Head of caudate nucleus (tissue), 42 donors: ENCODE data around the gene DCST2.

Source experiments
- DNase-seq, 42 donors: peaks; one replicate each; pipeline versions ENCODE4 v3.0.0 to v3.0.0-alpha.2; 2020 to 2021; ENCODE audit warnings: mixed read lengths in 7 of 42
- intact Hi-C: fragments of 100-400 bp; cut with DNase I; formaldehyde crosslinking; loops from one replicate; pipeline ENCODE4 v1.15.0; 2022

DCST2 gene

DNA sequence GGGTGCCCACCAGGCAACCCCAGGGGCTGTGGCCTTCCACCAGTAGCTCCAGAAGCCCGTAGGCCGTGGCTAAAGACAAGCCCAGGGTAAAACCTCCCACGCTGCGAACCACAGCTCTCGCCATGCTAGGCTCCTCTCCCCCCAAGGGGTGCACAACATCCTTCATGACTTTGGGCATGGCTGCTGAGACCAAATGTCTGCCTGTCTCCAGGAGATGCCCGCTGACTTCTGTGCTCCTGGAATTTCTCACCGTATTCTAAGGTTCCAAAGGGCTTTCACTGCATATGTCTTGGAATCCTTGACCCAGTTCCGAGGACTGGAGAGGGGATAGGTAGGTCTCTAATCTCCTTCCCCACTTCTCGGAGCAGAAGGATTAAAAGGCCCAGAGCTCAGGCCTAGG is at the start of gene DCST2, which contains the start of gene DCST1:
TSS of gene DCST2 (minus strand) at position 258 of the 400 bp plus-strand sequence. CDS start at position 178, 80 bp downstream.
TSS of gene DCST1 (plus strand) at position 301 of the 400 bp plus-strand sequence. CDS start 213 bp downstream, outside the sequence.
- DNase-seq = no peak
- intact Hi-C loops = no loop called here

- no peak for DNase-seq
- intact Hi-C loops = no loop called here
Observed at GRCh38 chr1:155083052-155083541, 49.5 kb upstream of the DCST2 start.

- DNase-seq = peak in 23 of 42 donors; percentile 31 to 78 (median 54)
- intact Hi-C loops = no loop called here
Observed at GRCh38 chr1:155082301-155083051, 48.9 kb upstream of the DCST2 start.

GRCh38 chr1:155081472-155082300 is 48.1 kb upstream of the DCST2 start:
- DNase-seq = peak in 28 of 42 donors; percentile 19 to 75 (median 54)
- intact Hi-C loops = no loop called here

GRCh38 chr1:155080312-155081228 is 47.0 kb upstream of the DCST2 start:
- peak in 22 of 42 donors; percentile 25 to 61 (median 46) for DNase-seq
- intact Hi-C loops = no loop called here

- intact Hi-C loops = no loop called here
- DNase-seq = peak in 13 of 42 donors; percentile 19 to 58 (median 37)
Observed at GRCh38 chr1:155079487-155080311, 46.1 kb upstream of the DCST2 start.

GRCh38 chr1:155079210-155079486 is 45.6 kb upstream of the DCST2 start:
- DNase-seq = no peak
- intact Hi-C loops = no loop called here

DNA sequence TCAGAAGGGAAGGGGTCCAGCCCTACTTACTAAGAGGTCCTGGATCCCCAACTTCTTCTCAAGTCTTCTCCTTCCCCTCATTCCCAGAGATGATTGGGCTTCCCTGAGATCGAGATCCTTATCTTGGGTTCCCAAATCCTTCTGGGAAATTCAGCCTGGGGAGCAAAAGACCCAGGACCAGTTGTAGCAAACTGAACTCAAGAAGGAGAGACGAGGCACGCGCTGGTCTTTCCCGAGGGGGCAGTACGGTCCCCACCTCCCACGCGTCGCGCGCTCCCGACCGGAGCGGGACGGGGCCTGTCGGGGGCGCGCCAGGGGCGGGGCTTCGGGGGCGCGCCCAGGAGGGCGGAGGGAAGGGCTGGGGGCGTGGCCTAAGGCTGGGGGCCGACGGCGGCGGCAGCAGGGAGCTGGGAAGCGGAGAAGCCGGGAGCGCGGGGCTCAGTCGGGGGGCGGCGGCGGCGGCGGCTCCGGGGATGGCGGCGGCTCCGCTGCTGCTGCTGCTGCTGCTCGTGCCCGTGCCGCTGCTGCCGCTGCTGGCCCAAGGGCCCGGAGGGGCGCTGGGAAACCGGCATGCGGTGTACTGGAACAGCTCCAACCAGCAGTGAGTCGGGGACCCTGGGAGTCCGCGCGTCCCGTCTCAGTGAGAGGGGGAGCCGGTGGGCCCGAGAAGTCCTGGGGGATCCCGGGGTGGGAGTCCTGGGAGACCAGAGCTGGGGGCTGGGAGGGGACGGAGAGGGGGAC is 45.1 kb upstream of the DCST2 start, which contains the start of gene EFNA3:
TSS of gene EFNA3 (plus strand) at position 369 of the 741 bp plus-strand sequence. CDS start at position 474, 105 bp downstream.
- intact Hi-C loops = no loop called here
- peak in 41 of 42 donors; percentile 60 to 93 (median 86) for DNase-seq

GRCh38 chr1:155077758-155078445 is 44.3 kb upstream of the DCST2 start:
- intact Hi-C loops = no loop called here
- DNase-seq = no peak

DNA sequence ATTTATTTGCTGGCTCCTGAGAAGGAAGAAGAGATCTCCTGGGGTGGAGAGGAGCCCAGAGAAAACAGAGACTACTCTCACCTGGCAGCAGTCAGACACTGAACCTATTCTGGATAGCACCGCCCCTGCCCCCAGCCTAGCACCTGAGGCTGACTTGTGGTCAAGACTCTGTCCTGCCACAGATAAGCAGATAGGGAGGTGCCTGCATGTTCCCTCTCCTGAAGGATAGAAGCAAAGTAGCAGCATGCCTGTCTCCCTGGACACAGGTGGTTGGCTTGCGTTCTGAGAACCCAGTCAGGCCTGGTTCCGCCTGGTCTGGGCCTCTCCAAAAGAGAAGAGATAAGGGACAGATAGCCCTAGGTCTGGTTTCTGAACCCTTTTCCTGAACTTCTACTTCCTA is 43.8 kb upstream of the DCST2 start:
- DNase-seq = no peak
- intact Hi-C loops = no loop called here

- no peak for DNase-seq
- intact Hi-C loops = no loop called here
Observed at GRCh38 chr1:155076371-155076770, 42.8 kb upstream of the DCST2 start.

DNA sequence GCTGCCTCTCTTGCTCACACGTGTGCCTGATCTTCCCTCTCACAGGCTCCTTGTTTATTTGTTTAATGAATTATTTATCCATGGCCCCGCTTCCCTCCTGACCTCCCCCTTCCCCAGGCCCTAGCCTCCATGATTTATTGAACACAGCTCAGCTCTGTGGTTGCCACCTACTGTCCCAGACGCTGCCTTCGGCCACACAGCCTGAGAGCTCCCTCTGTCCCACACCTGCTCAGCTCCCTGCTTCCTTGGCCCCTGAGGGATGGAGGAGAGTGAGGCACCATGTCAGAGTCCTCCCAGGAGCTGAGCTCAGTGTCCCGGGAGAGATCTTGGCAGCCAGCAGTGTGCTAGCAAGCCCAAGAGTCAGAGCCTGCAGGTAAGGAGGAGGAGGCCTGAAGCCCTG is 42.0 kb upstream of the DCST2 start:
- intact Hi-C loops = no loop called here
- DNase-seq = no peak

DNA sequence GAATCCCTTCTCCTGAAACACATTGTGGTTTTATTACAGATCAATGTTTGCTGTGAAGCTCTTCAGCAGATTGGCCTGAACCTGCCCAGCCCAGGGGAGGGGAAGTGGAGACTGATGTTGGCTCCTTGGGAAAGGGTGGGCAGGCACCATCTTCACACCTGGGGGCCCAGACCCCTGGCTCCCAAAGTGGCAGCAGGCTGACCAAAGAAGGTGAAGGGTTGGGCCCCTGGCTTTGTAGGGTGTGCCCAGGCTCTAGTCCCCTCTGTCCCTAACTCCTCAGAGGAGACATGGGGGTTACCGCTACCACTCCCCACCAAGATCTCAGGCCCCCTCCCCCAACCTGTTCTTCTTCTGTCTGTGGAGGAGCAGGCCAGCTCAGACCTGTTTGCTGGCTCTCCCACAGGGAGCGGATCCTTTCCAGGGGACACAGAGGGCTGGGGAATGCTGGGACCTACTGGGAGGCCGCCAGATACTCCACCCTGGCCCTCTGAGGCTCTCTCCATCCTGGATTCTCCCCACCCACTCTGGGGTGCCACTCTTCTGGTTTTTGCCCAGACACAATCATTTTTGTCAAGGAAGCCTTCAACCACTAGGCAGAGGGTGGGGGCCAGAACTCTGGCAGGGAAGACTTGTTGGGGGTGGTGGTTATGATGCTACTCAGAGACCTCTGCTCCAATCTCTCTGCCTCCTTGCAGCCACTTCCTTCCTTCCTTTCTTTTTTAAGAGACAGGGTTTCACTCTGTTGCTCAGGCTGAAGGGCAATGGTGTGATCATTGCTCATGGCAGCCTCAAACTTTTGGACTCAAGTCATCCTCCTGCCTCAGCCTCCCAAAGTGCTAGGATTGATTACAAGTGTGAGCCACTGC is 40.0 kb upstream of the DCST2 start:
- intact Hi-C loops = no loop called here
- DNase-seq = no peak

GRCh38 chr1:155072531-155073289 is 39.1 kb upstream of the DCST2 start:
- intact Hi-C loops = no loop called here
- no peak for DNase-seq

DNA sequence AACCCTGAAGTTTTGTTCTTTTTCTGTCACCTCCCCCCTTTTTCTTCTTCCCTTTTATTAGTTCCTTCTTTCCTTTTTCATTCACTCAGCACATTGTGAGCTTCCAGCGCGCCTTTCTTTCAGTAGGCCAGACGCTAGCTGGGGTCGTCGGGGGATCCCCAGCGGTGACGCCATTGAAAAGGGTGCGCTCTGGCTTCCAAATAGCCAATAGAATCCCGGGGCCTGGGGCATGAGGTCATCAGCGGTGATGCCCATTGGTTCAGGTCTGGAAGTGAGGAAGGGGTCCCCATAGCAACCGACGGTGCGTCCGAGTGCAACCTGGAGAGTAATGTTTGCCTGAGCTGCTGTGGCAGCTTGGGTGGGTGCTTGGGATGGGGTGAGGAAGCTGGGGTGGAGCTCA is 38.1 kb upstream of the DCST2 start:
- intact Hi-C loops = no loop called here
- DNase-seq = no peak
